SK-N-SH treated with all-trans-retinoic acid at 6 μM for 48 hours (cell line): ENCODE results near the gene C11orf68.

Source experiments
- ATAC-seq: fragments of 200-7000 bp; cut with Tn5 transposase; 3 replicates; pipeline ENCODE4 v1.9.1; 2020; ENCODE audit warnings: mild to moderate bottlenecking, moderate library complexity
- CSRNP3 ChIP-seq: fragments of 250-450 bp; sonication (Bioruptor Pico); IDR thresholded peaks from 2 replicates; pipeline ENCODE4 v1.5.1; 2021; ENCODE audit warnings: mild to moderate bottlenecking, moderate library complexity
- ISL1 ChIP-seq: fragments of 250-450 bp; sonication (Bioruptor Pico); IDR thresholded peaks from 2 replicates; pipeline ENCODE4 v2.1.2; 2022; ENCODE audit warnings: mild to moderate bottlenecking, moderate library complexity
- POU6F1 ChIP-seq: fragments of 250-450 bp; sonication (Bioruptor Pico); IDR thresholded peaks from 2 replicates; pipeline ENCODE4 v1.8.0; 2021; ENCODE audit warnings: low read depth, mild to moderate bottlenecking, moderate library complexity, borderline replicate concordance
- PPARA ChIP-seq: fragments of 250-450 bp; sonication (Bioruptor Pico); IDR thresholded peaks from 2 replicates; pipeline ENCODE4 v1.5.0; 2020; ENCODE audit warnings: mild to moderate bottlenecking, borderline replicate concordance
- RARB ChIP-seq: fragments of 250-450 bp; sonication (Bioruptor Pico); IDR thresholded peaks from 2 replicates; pipeline ENCODE4 v1.8.0; 2021; ENCODE audit warnings: mild to moderate bottlenecking, moderate library complexity
- SNAI2 ChIP-seq: fragments of 250-450 bp; sonication (Bioruptor Pico); IDR thresholded peaks from 2 replicates; pipeline ENCODE4 v1.5.0; 2020; ENCODE audit warnings: mild to moderate bottlenecking, moderate library complexity
- TOX ChIP-seq: fragments of 250-450 bp; sonication (Bioruptor Pico); IDR thresholded peaks from 2 replicates; pipeline ENCODE4 v1.8.0; 2021; ENCODE audit warnings: mild to moderate bottlenecking, moderate library complexity, borderline replicate concordance
- ZFP3 ChIP-seq: fragments of 250-450 bp; sonication (Bioruptor Pico); IDR thresholded peaks from 2 replicates; pipeline ENCODE4 v1.5.0; 2020; ENCODE audit warnings: mild to moderate bottlenecking, moderate library complexity
- ZNF70 ChIP-seq: fragments of 450-650 bp; formaldehyde crosslinking; IDR thresholded peaks from 2 replicates; pipeline ENCODE4 v1.5.0; 2020; ENCODE audit warnings: mild to moderate bottlenecking, moderate library complexity
- ZNF8 ChIP-seq: fragments of 450-650 bp; formaldehyde crosslinking; IDR thresholded peaks from 2 replicates; pipeline ENCODE4 v1.5.0; 2020; ENCODE audit warnings: mild to moderate bottlenecking, moderate library complexity
- TF ChIP-seq, protein P1 (sequence below): fragments of 250-450 bp; sonication (Bioruptor Pico); IDR thresholded peaks from 2 replicates; pipeline ENCODE4 v1.5.1; 2020; ENCODE audit warnings: low read depth, mild to moderate bottlenecking, moderate library complexity
- TF ChIP-seq, protein P2 (sequence below): fragments of 250-450 bp; sonication (Bioruptor Pico); IDR thresholded peaks from 2 replicates; pipeline ENCODE4 v1.5.0; 2020; ENCODE audit warnings: mild to moderate bottlenecking, moderate library complexity
- TF ChIP-seq, protein P3 (sequence below): fragments of 250-450 bp; sonication (Bioruptor Pico); IDR thresholded peaks from 2 replicates; pipeline ENCODE4 v1.8.0; 2020; ENCODE audit warnings: mild to moderate bottlenecking, moderate library complexity, borderline replicate concordance

The C11orf68 gene

GRCh38 chr11:65867284-65868071, 51.4 kb downstream of the C11orf68 start:
- ATAC-seq = no peak
- TF ChIP-seq, protein P1, sequence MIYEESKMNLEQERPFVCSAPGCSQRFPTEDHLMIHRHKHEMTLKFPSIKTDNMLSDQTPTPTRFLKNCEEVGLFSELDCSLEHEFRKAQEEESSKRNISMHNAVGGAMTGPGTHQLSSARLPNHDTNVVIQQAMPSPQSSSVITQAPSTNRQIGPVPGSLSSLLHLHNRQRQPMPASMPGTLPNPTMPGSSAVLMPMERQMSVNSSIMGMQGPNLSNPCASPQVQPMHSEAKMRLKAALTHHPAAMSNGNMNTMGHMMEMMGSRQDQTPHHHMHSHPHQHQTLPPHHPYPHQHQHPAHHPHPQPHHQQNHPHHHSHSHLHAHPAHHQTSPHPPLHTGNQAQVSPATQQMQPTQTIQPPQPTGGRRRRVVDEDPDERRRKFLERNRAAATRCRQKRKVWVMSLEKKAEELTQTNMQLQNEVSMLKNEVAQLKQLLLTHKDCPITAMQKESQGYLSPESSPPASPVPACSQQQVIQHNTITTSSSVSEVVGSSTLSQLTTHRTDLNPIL (CRISPR knock-in tag) = no peak
- TF ChIP-seq ZFP3 (CRISPR knock-in tag) (no peak), ZNF8 (CRISPR knock-in tag) (no peak), RARB (no peak), TOX (CRISPR knock-in tag) (no peak), POU6F1 (CRISPR knock-in tag) (no peak), CSRNP3 (CRISPR knock-in tag) (no peak), ISL1 (no peak), ZNF70 (CRISPR knock-in tag) (no peak), PPARA (no peak), SNAI2 (CRISPR knock-in tag) (no peak)
- TF ChIP-seq, protein P2, sequence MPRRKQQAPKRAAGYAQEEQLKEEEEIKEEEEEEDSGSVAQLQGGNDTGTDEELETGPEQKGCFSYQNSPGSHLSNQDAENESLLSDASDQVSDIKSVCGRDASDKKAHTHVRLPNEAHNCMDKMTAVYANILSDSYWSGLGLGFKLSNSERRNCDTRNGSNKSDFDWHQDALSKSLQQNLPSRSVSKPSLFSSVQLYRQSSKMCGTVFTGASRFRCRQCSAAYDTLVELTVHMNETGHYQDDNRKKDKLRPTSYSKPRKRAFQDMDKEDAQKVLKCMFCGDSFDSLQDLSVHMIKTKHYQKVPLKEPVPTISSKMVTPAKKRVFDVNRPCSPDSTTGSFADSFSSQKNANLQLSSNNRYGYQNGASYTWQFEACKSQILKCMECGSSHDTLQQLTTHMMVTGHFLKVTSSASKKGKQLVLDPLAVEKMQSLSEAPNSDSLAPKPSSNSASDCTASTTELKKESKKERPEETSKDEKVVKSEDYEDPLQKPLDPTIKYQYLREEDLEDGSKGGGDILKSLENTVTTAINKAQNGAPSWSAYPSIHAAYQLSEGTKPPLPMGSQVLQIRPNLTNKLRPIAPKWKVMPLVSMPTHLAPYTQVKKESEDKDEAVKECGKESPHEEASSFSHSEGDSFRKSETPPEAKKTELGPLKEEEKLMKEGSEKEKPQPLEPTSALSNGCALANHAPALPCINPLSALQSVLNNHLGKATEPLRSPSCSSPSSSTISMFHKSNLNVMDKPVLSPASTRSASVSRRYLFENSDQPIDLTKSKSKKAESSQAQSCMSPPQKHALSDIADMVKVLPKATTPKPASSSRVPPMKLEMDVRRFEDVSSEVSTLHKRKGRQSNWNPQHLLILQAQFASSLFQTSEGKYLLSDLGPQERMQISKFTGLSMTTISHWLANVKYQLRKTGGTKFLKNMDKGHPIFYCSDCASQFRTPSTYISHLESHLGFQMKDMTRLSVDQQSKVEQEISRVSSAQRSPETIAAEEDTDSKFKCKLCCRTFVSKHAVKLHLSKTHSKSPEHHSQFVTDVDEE (CRISPR knock-in tag) = no peak
- TF ChIP-seq, protein P3, sequence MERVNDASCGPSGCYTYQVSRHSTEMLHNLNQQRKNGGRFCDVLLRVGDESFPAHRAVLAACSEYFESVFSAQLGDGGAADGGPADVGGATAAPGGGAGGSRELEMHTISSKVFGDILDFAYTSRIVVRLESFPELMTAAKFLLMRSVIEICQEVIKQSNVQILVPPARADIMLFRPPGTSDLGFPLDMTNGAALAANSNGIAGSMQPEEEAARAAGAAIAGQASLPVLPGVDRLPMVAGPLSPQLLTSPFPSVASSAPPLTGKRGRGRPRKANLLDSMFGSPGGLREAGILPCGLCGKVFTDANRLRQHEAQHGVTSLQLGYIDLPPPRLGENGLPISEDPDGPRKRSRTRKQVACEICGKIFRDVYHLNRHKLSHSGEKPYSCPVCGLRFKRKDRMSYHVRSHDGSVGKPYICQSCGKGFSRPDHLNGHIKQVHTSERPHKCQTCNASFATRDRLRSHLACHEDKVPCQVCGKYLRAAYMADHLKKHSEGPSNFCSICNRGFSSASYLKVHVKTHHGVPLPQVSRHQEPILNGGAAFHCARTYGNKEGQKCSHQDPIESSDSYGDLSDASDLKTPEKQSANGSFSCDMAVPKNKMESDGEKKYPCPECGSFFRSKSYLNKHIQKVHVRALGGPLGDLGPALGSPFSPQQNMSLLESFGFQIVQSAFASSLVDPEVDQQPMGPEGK (CRISPR knock-in tag) = no peak
